OCI-LY7 (cell line): ENCODE data around the gene PAQR4. TPM values are rescaled to one million over a fixed set of nuclear protein-coding genes. Genes with fewer than 3 reads are reported as not detected.

Experiments
- BruUV-seq: library from RNA; stranded (reverse); fragments of 400-500 nt; replicated peaks from 2 replicates; lab custom pipeline; 2021; lab: Mats Ljungman, UMichigan
- CTCF ChIA-PET: fragments of 300-600 bp; sonication (Branson Sonifier 250); formaldehyde crosslinking; loops from one replicate; lab custom pipeline; 2022; ENCODE audit warnings: antibody characterized with exemption; ENCODE audit not compliant: unreplicated experiment; lab: Charles Lee
- POLR2A ChIA-PET: fragments of 300-600 bp; sonication (Branson Sonifier 250); formaldehyde crosslinking; loops from one replicate; lab custom pipeline; 2022; ENCODE audit warnings: antibody characterized with exemption; lab: Charles Lee
- DNase-seq: peaks from one replicate; pipeline ENCODE4 v3.0.0-alpha.2; 2015; ENCODE audit warnings: low spot score
- H2AFZ ChIP-seq: fragments of 200-600 bp; sonication (generic), shearing (Covaris generic); 2 replicates; pipeline ENCODE4 v1.6.1; 2014; ENCODE audit warnings: mild to moderate bottlenecking, antibody characterized with exemption, low read length, moderate library complexity
- H3K27ac ChIP-seq: fragments of 200-600 bp; sonication (generic); 2 replicates; pipeline ENCODE4 v1.5.1; 2014; ENCODE audit warnings: mixed run types, low read depth, mild to moderate bottlenecking, moderate library complexity, low read length, inconsistent platforms; ENCODE audit not compliant: poor library complexity, severe bottlenecking
- H3K36me3 ChIP-seq: fragments of 200-600 bp; sonication (generic); 2 replicates; pipeline ENCODE4 v1.6.1; 2014; ENCODE audit warnings: mild to moderate bottlenecking, antibody characterized with exemption, low read length, moderate library complexity, mixed read lengths; ENCODE audit not compliant: insufficient read depth
- H3K4me1 ChIP-seq: fragments of 200-600 bp; sonication (generic); 2 replicates; pipeline ENCODE4 v1.5.1; 2014; ENCODE audit warnings: mild to moderate bottlenecking, low read length; ENCODE audit not compliant: insufficient read depth, poor library complexity, severe bottlenecking
- H3K4me2 ChIP-seq: fragments of 200-600 bp; sonication (generic); 2 replicates; pipeline ENCODE4 v1.6.1; 2014; ENCODE audit warnings: mild to moderate bottlenecking, low read length
- H3K4me3 ChIP-seq: fragments of 200-600 bp; sonication (generic); 2 replicates; pipeline ENCODE4 v1.5.1; 2014; ENCODE audit warnings: mild to moderate bottlenecking, low read depth, low read length; ENCODE audit not compliant: poor library complexity, severe bottlenecking
- H3K79me2 ChIP-seq: fragments of 200-600 bp; sonication (generic); 2 replicates; pipeline ENCODE4 v1.6.1; 2016; ENCODE audit warnings: low read depth, mild to moderate bottlenecking, low read length, moderate library complexity, mixed read lengths; ENCODE audit not compliant: insufficient read depth
- H3K9me2 ChIP-seq: fragments of 200-600 bp; sonication (generic); 2 replicates; pipeline ENCODE4 v1.6.1; 2016; ENCODE audit warnings: mild to moderate bottlenecking, low read length, mixed read lengths; ENCODE audit not compliant: insufficient read depth
- H3K9me3 ChIP-seq: fragments of 200-600 bp; sonication (generic); 2 replicates; pipeline ENCODE4 v1.6.1; 2014; ENCODE audit warnings: mild to moderate bottlenecking, mixed run types, low read length, mixed read lengths
- H4K20me1 ChIP-seq: fragments of 200-600 bp; sonication (generic); 2 replicates; pipeline ENCODE4 v1.6.1; 2014; ENCODE audit warnings: mild to moderate bottlenecking, antibody characterized with exemption, low read length, moderate library complexity, mixed read lengths; ENCODE audit not compliant: insufficient read depth
- EZH2phosphoT487 ChIP-seq: fragments of 200-600 bp; sonication (generic); IDR thresholded peaks from 2 replicates; pipeline ENCODE4 v1.6.1; 2018; ENCODE audit warnings: low read depth, borderline replicate concordance, mild to moderate bottlenecking, mixed run types, antibody characterized with exemption, low read length, moderate library complexity, mixed read lengths
- intact Hi-C: fragments of 100-400 bp; cut with micrococcal nuclease; formaldehyde crosslinking; loops from one replicate; pipeline ENCODE4 v1.10.0; 2022; ENCODE audit not compliant: unreplicated experiment
- total RNA-seq, 2 experiments: library from RNA; depleted of rRNA in 1 of 2; stranded (reverse); fragments of >200 nt in 1 of 2; shearing (Covaris generic) in 1 of 2; gene quantifications; 2 replicates each; pipeline ENCODE4 v1.2.3, GENCODE V29; 2014 to 2022
- TF ChIP-seq, protein P1 (sequence below): fragments of 200-600 bp; sonication (generic); conservative IDR thresholded peaks from 2 replicates; pipeline ENCODE4 v1.5.1; 2014; ENCODE audit warnings: mild to moderate bottlenecking, antibody characterized with exemption, low read length, moderate library complexity, mixed read lengths

Gene PAQR4
- total RNA-seq, 2 experiments from 2014 or later: 49.1 to 59.7 TPM

- intact Hi-C loops: loop anchor here (2.0 kb wide), 1 partner anchor 17 kb away; no protein-coding TSS in a partner anchor
- H3K4me3 ChIP-seq: peak overlapping the region; percentile 68
- H3K9me2 ChIP-seq: no peaks in the 10 kb centered on the region
- H3K9me3 ChIP-seq: no peaks in the 10 kb centered on the region
- H3K79me2 ChIP-seq: no peaks in the 10 kb centered on the region
- no peaks in the 10 kb centered on the region for H3K36me3 ChIP-seq
- H3K27ac ChIP-seq: no peak overlapping the region
- no peak for TF ChIP-seq EZH2phosphoT487
- TF ChIP-seq, protein P1, sequence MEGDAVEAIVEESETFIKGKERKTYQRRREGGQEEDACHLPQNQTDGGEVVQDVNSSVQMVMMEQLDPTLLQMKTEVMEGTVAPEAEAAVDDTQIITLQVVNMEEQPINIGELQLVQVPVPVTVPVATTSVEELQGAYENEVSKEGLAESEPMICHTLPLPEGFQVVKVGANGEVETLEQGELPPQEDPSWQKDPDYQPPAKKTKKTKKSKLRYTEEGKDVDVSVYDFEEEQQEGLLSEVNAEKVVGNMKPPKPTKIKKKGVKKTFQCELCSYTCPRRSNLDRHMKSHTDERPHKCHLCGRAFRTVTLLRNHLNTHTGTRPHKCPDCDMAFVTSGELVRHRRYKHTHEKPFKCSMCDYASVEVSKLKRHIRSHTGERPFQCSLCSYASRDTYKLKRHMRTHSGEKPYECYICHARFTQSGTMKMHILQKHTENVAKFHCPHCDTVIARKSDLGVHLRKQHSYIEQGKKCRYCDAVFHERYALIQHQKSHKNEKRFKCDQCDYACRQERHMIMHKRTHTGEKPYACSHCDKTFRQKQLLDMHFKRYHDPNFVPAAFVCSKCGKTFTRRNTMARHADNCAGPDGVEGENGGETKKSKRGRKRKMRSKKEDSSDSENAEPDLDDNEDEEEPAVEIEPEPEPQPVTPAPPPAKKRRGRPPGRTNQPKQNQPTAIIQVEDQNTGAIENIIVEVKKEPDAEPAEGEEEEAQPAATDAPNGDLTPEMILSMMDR: no peak
- no peak for DNase-seq
- peak overlapping the region; percentile 86 for H3K4me2 ChIP-seq
- no TSS peak for BruUV-seq
- H2AFZ ChIP-seq: peak overlapping the region; percentile 69; the same call in 1 of the 2 replicates
- CTCF ChIA-PET: interaction anchor here (0.6 kb wide), 1 partner anchor 106 kb away, joined by 3 read pairs; no protein-coding TSS in a partner anchor
- H4K20me1 ChIP-seq: no peaks in the 10 kb centered on the region
- POLR2A ChIA-PET: interaction anchor here (1.0 to 1.7 kb wide), 3 partner anchors 8 to 12 kb away, joined by 3 to 7 read pairs (median 3); no protein-coding TSS in a partner anchor
- H3K4me1 ChIP-seq: peaks cover 39% of the 10 kb centered on the region
Observed at GRCh38 chr16:3019594-3020246, 50.6 kb downstream of the PAQR4 start.

GRCh38 chr16:3020247-3020603, 51.1 kb downstream of the PAQR4 start, which contains the start of gene TNFRSF12A:
TNFRSF12A (plus strand) TSS chr16:3020368; CDS start chr16:3020398, 30 bp downstream.
- H3K4me1 ChIP-seq: peaks cover 39% of the 10 kb centered on the region

More at GRCh38 chr16:3020247-3020603, 51.1 kb downstream of the PAQR4 start, which contains the start of gene TNFRSF12A:
- TF ChIP-seq, protein P1: peak; percentile 34; the same call in 1 of the 2 replicates
- TF ChIP-seq EZH2phosphoT487: no peak
- intact Hi-C loops: loop anchor here (2.0 kb wide), 1 partner anchor 17 kb away; no protein-coding TSS in a partner anchor
- Histone ChIP-seq H2AFZ (peak within 1 kb of the TSS; percentile 69; the same call in 1 of the 2 replicates), H3K4me3 (peak within 1 kb of the TSS; percentile 68), H3K36me3 (no peaks in the 10 kb centered on the region), H3K79me2 (no peaks in the 10 kb centered on the region), H3K9me2 (no peaks in the 10 kb centered on the region), H3K4me2 (peak within 1 kb of the TSS; percentile 86), H3K9me3 (no peaks in the 10 kb centered on the region), H4K20me1 (no peaks in the 10 kb centered on the region), H3K27ac (no peak within 1 kb of the TSS)
- DNase-seq: peak; percentile 84
- POLR2A ChIA-PET: interaction anchor here (1.0 to 1.7 kb wide), 2 partner anchors 10 to 13 kb away, joined by 3 to 7 read pairs; no protein-coding TSS in a partner anchor
- CTCF ChIA-PET: interaction anchor here (0.6 kb wide), 1 partner anchor 106 kb away, joined by 3 read pairs; no protein-coding TSS in a partner anchor
- BruUV-seq: no TSS peak
